Ishikawa (cell line): ENCODE measurements around the gene FFAR3.

ENCODE experiments used
- CREB1 ChIP-seq: IDR thresholded peaks from 2 replicates; pipeline ENCODE4 v1.6.1; 2012; ENCODE audit warnings: low read depth
- EGR1 ChIP-seq: IDR thresholded peaks from 2 replicates; pipeline ENCODE4 v1.6.1; 2012
- EP300 ChIP-seq: IDR thresholded peaks from 2 replicates; pipeline ENCODE4 v1.6.1; 2012; ENCODE audit warnings: borderline replicate concordance
- FOXM1 ChIP-seq: IDR thresholded peaks from 2 replicates; pipeline ENCODE4 v1.6.1; 2012; ENCODE audit warnings: low read depth, borderline replicate concordance
- NFIC ChIP-seq: IDR thresholded peaks from 2 replicates; pipeline ENCODE4 v1.6.1; 2012
- RAD21 ChIP-seq: IDR thresholded peaks from 2 replicates; pipeline ENCODE4 v1.6.1; 2012; ENCODE audit warnings: low read depth
- REST ChIP-seq: IDR thresholded peaks from 2 replicates; pipeline ENCODE4 v1.6.1; 2012; ENCODE audit warnings: low read depth, mild to moderate bottlenecking
- TAF1 ChIP-seq: IDR thresholded peaks from 2 replicates; pipeline ENCODE4 v1.6.1; 2012; ENCODE audit warnings: low read depth, mild to moderate bottlenecking
- TCF12 ChIP-seq: IDR thresholded peaks from 2 replicates; pipeline ENCODE4 v1.6.1; 2012; ENCODE audit warnings: low read depth
- YY1 ChIP-seq: IDR thresholded peaks from 2 replicates; pipeline ENCODE4 v1.6.1; 2012; ENCODE audit warnings: low read depth
- TF ChIP-seq, protein P1 (sequence below): IDR thresholded peaks from 2 replicates; pipeline ENCODE4 v1.6.1; 2012

- no peak for TF ChIP-seq TAF1
- TF ChIP-seq, protein P1, sequence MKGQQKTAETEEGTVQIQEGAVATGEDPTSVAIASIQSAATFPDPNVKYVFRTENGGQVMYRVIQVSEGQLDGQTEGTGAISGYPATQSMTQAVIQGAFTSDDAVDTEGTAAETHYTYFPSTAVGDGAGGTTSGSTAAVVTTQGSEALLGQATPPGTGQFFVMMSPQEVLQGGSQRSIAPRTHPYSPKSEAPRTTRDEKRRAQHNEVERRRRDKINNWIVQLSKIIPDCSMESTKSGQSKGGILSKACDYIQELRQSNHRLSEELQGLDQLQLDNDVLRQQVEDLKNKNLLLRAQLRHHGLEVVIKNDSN = no peak
- TF ChIP-seq EGR1 = no peak
- no peak for TF ChIP-seq RAD21
- no peak for TF ChIP-seq NFIC
- TF ChIP-seq REST = no peak
- no peak for TF ChIP-seq YY1
- no peak for TF ChIP-seq FOXM1
- TF ChIP-seq EP300 = no peak
- no peak for TF ChIP-seq TCF12
- no peak for TF ChIP-seq CREB1
Measured at GRCh38 chr19:35381318-35381717, 23.1 kb downstream of the FFAR3 start.
